CD14-positive monocyte (primary cell): ENCODE data around the gene ACBD6. TPM values are rescaled to one million over a fixed set of nuclear protein-coding genes. Genes with fewer than 3 reads are reported as not detected.

ENCODE experiments used
- DNase-seq, 3 donors: peaks; one replicate each; pipeline ENCODE4 v3.0.0-alpha.2; 2011 to 2022
- H2AFZ ChIP-seq: 2 replicates; pipeline ENCODE4 v1.6.0; 2012; ENCODE audit warnings: mild to moderate bottlenecking, low read depth, low read length, inconsistent platforms; ENCODE audit not compliant: insufficient read depth, poor library complexity, severe bottlenecking
- H3K27ac ChIP-seq, 2 donors: 1 replicate in 1 of 2; 2 replicates in 1 of 2; pipeline ENCODE4 v1.5.1; 2012 to 2013; ENCODE audit warnings: low read length in 2 of 2, control low read depth in 1 of 2, inconsistent platforms in 1 of 2, low read depth in 1 of 2, mild to moderate bottlenecking in 1 of 2
- H3K27me3 ChIP-seq, 2 donors: one replicate each; pipeline versions ENCODE4 v1.6.0 to v1.6.1; 2011 to 2013; ENCODE audit warnings: low read length in 2 of 2; ENCODE audit not compliant: control insufficient read depth in 2 of 2, insufficient read depth in 2 of 2
- H3K36me3 ChIP-seq, 2 donors: replicated peaks in 1 of 2; 1 replicate in 1 of 2; 2 replicates in 1 of 2; pipeline versions ENCODE4 v1.5.1 to v1.6.1; 2012 to 2013; ENCODE audit warnings: low read length in 2 of 2, control low read depth in 1 of 2, inconsistent platforms in 1 of 2, mild to moderate bottlenecking in 1 of 2; ENCODE audit not compliant: insufficient read depth in 2 of 2, control insufficient read depth in 1 of 2
- H3K4me1 ChIP-seq, 2 donors: 1 replicate in 1 of 2; 2 replicates in 1 of 2; pipeline versions ENCODE4 v1.5.1 to v1.6.1; 2012 to 2013; ENCODE audit warnings: low read length in 2 of 2, control low read depth in 1 of 2, inconsistent platforms in 1 of 2, mild to moderate bottlenecking in 1 of 2, moderate library complexity in 1 of 2; ENCODE audit not compliant: insufficient read depth in 2 of 2, control insufficient read depth in 1 of 2
- H3K4me2 ChIP-seq: replicated peaks from 2 replicates; pipeline ENCODE3; 2012; ENCODE audit warnings: low read length, moderate library complexity, mild to moderate bottlenecking; ENCODE audit not compliant: poor library complexity, severe bottlenecking; ENCODE audit errors: extremely low read depth
- H3K4me3 ChIP-seq, 3 experiments: fragments of 200-600 bp in 1 of 3; sonication (generic) in 1 of 3; replicated peaks in 1 of 3; 1 replicate in 2 of 3; 2 replicates in 1 of 3; pipeline ENCODE4 v1.5.1; 2011 to 2013; ENCODE audit warnings: low read length in 3 of 3, mild to moderate bottlenecking in 3 of 3, control low read depth in 2 of 3, low read depth in 2 of 3, inconsistent platforms in 1 of 3, moderate library complexity in 1 of 3
- H3K79me2 ChIP-seq: 2 replicates; pipeline ENCODE4 v1.6.0; 2012; ENCODE audit warnings: mild to moderate bottlenecking, control low read depth, inconsistent platforms, low read length, moderate library complexity; ENCODE audit not compliant: insufficient read depth
- H3K9ac ChIP-seq: 2 replicates; pipeline ENCODE4 v1.6.0; 2017; ENCODE audit warnings: low read length, mild to moderate bottlenecking; ENCODE audit not compliant: insufficient read depth, poor library complexity, severe bottlenecking
- H3K9me3 ChIP-seq, 2 donors: replicated peaks in 1 of 2; 1 replicate in 1 of 2; 2 replicates in 1 of 2; pipeline versions ENCODE4 v1.5.1 to v1.6.1; 2012 to 2013; ENCODE audit warnings: low read length in 2 of 2, control low read depth in 1 of 2; ENCODE audit not compliant: control insufficient read depth in 1 of 2, insufficient read depth in 1 of 2
- H4K20me1 ChIP-seq: 2 replicates; pipeline ENCODE4 v1.6.0; 2012; ENCODE audit warnings: mild to moderate bottlenecking, low read length, control low read depth, moderate library complexity; ENCODE audit not compliant: insufficient read depth
- H3K27ac Mint-ChIP-seq, 7 donors: one replicate each; pipeline ENCODE4 v1.8.0; 2020; ENCODE audit warnings: mild to moderate bottlenecking in 7 of 7, mixed read lengths in 7 of 7, moderate library complexity in 6 of 7, inconsistent platforms in 2 of 7
- H3K27me3 Mint-ChIP-seq, 3 donors: one replicate each; pipeline ENCODE4 v1.8.0; 2021 to 2022; ENCODE audit warnings: low read depth in 3 of 3, mild to moderate bottlenecking in 3 of 3, mixed read lengths in 3 of 3, moderate library complexity in 3 of 3, inconsistent platforms in 1 of 3
- H3K36me3 Mint-ChIP-seq, 2 donors: one replicate each; pipeline ENCODE4 v1.8.0; 2020; ENCODE audit warnings: mixed read lengths in 2 of 2, inconsistent platforms in 1 of 2, mild to moderate bottlenecking in 1 of 2
- H3K4me1 Mint-ChIP-seq: one replicate; pipeline ENCODE4 v1.8.0; 2020; ENCODE audit warnings: mild to moderate bottlenecking, mixed read lengths
- H3K4me3 Mint-ChIP-seq, 2 donors: one replicate each; pipeline ENCODE4 v1.8.0; 2020; ENCODE audit warnings: mild to moderate bottlenecking in 2 of 2, mixed read lengths in 2 of 2, moderate library complexity in 1 of 2
- H3K9me3 Mint-ChIP-seq, 7 donors: one replicate each; pipeline ENCODE4 v1.8.0; 2020 to 2022; ENCODE audit warnings: mixed read lengths in 7 of 7, mild to moderate bottlenecking in 6 of 7, moderate library complexity in 6 of 7, inconsistent platforms in 2 of 7
- CTCF ChIP-seq: fragments of 200-600 bp; IDR thresholded peaks from one replicate; pipeline ENCODE4 v1.8.0; 2022; ENCODE audit warnings: antibody characterized with exemption, mild to moderate bottlenecking
- WGBS: methylation state at CpG from one replicate; pipeline ENCODE4 v1.1.5; 2013; ENCODE audit warnings: missing lambda C conversion rate; ENCODE audit not compliant: insufficient coverage; 5-methylcytosine and 5-hydroxymethylcytosine counted together
- intact Hi-C, 2 donors: fragments of 100-400 bp; cut with micrococcal nuclease; formaldehyde crosslinking; loops; one replicate each; pipeline versions ENCODE4 v1.15.0 to v1.15.1; 2023
- polyA plus RNA-seq, 3 donors: library from polyadenylated mRNA; depleted of rRNA in 1 of 3; unstranded in 2 of 3; stranded (reverse) in 1 of 3; fragments of 300-500 nt in 2 of 3; fragments of >200 nt in 1 of 3; fragmentation: Illumina TruSeq in 2 of 3; gene quantifications; 1 replicate in 2 of 3; 2 replicates in 1 of 3; pipeline ENCODE4 v1.2.3, GENCODE V29; 2012 to 2021

Gene ACBD6
- polyA plus RNA-seq, 3 donors = 19.3 to 35.3 (median 19.7) TPM

GRCh38 chr1:180488661-180489060 is 13.7 kb downstream of the ACBD6 start:
- no peaks in the 10 kb centered on the region for H3K27me3 ChIP-seq
- TF ChIP-seq CTCF = no peak
- intact Hi-C loops = loop anchor here in 1 of 2 donors (10.0 kb wide), 1 partner anchor 74 kb away; no protein-coding TSS in a partner anchor
- H4K20me1 ChIP-seq = no peaks in the 10 kb centered on the region
- Mint-ChIP-seq H3K9me3 (no peaks in the 10 kb centered on the region), H3K27ac (no peak overlapping the region), H3K36me3 (peaks cover 45 to 61% of the 10 kb centered on the region in 2 donors), H3K4me3 (no peak overlapping the region), H3K27me3 (peaks cover 0 to 3% (median 0%) of the 10 kb centered on the region in 3 donors), H3K4me1 (no peaks in the 10 kb centered on the region)
- no peaks in the 10 kb centered on the region for H3K9me3 ChIP-seq
- no peak overlapping the region for H3K27ac ChIP-seq
- H3K4me3 ChIP-seq = no peak overlapping the region
- no peaks in the 10 kb centered on the region for H3K4me1 ChIP-seq
- peaks cover 28 to 60% of the 10 kb centered on the region in 2 donors for H3K36me3 ChIP-seq
- no peak overlapping the region for H2AFZ ChIP-seq
- no CpG with 5 or more reads among the region's 2 CpGs for WGBS
- H3K4me2 ChIP-seq = no peak overlapping the region
- no peak for DNase-seq
- no peak overlapping the region for H3K9ac ChIP-seq
- no peaks in the 10 kb centered on the region for H3K79me2 ChIP-seq

- H3K27ac Mint-ChIP-seq = no peak overlapping the region
- no peaks in the 10 kb centered on the region for H3K9me3 Mint-ChIP-seq
- no peak overlapping the region for H3K9ac ChIP-seq
- peaks cover 0 to 7% of the 10 kb centered on the region in 2 donors for H3K4me1 ChIP-seq
- no peak overlapping the region for H3K4me2 ChIP-seq
- H3K36me3 ChIP-seq = peaks cover 23 to 42% of the 10 kb centered on the region in 2 donors
- H3K4me3 ChIP-seq = no peak overlapping the region
- no peak overlapping the region for H3K4me3 Mint-ChIP-seq
- no peaks in the 10 kb centered on the region for H3K27me3 ChIP-seq
- peaks cover 11% of the 10 kb centered on the region for H3K4me1 Mint-ChIP-seq
- H3K36me3 Mint-ChIP-seq = peaks cover 35 to 47% of the 10 kb centered on the region in 2 donors
- no peak overlapping the region for H2AFZ ChIP-seq
- H3K27ac ChIP-seq = no peak overlapping the region
- TF ChIP-seq CTCF = no peak
- H3K27me3 Mint-ChIP-seq = peaks cover 0 to 2% (median 0%) of the 10 kb centered on the region in 3 donors
- no peaks in the 10 kb centered on the region for H4K20me1 ChIP-seq
- no peaks in the 10 kb centered on the region for H3K9me3 ChIP-seq
- WGBS = no CpG with 5 or more reads among the region's 1 CpG
- no peak for DNase-seq
- H3K79me2 ChIP-seq = peaks cover 5% of the 10 kb centered on the region
- intact Hi-C loops = loop anchor here in 1 of 2 donors (10.0 kb wide), 1 partner anchor 71 kb away; no protein-coding TSS in a partner anchor
Measured at GRCh38 chr1:180486092-180486491, 16.3 kb downstream of the ACBD6 start.
